Upper lobe of left lung (tissue), 4 donors: ENCODE data around the gene ARHGAP45.

Source experiments
- EP300 ChIP-seq, 4 donors: sonication (generic); formaldehyde crosslinking; IDR thresholded peaks; one replicate each; pipeline ENCODE4 v1.5.1; 2017; ENCODE audit warnings: antibody characterized with exemption in 4 of 4, control low read depth in 2 of 4
- POLR2A ChIP-seq, 4 donors: fragments of 450-650 bp; IDR thresholded peaks; one replicate each; pipeline ENCODE4 v1.5.1; 2016 to 2017; ENCODE audit warnings: antibody characterized with exemption in 4 of 4, mild to moderate bottlenecking in 2 of 4
- POLR2AphosphoS5 ChIP-seq, 2 donors: sonication (generic); formaldehyde crosslinking; IDR thresholded peaks; one replicate each; pipeline ENCODE4 v1.5.1; 2017; ENCODE audit warnings: antibody characterized with exemption in 2 of 2
- TF ChIP-seq, protein P1 (sequence below), 6 experiments: fragments of 450-650 bp in 4 of 6; fragments of 200-600 bp in 2 of 6; sonication (generic) in 2 of 6; IDR thresholded peaks; one replicate each; pipeline ENCODE4 v1.5.1; 2016 to 2019; ENCODE audit warnings: antibody characterized with exemption in 6 of 6

DNA sequence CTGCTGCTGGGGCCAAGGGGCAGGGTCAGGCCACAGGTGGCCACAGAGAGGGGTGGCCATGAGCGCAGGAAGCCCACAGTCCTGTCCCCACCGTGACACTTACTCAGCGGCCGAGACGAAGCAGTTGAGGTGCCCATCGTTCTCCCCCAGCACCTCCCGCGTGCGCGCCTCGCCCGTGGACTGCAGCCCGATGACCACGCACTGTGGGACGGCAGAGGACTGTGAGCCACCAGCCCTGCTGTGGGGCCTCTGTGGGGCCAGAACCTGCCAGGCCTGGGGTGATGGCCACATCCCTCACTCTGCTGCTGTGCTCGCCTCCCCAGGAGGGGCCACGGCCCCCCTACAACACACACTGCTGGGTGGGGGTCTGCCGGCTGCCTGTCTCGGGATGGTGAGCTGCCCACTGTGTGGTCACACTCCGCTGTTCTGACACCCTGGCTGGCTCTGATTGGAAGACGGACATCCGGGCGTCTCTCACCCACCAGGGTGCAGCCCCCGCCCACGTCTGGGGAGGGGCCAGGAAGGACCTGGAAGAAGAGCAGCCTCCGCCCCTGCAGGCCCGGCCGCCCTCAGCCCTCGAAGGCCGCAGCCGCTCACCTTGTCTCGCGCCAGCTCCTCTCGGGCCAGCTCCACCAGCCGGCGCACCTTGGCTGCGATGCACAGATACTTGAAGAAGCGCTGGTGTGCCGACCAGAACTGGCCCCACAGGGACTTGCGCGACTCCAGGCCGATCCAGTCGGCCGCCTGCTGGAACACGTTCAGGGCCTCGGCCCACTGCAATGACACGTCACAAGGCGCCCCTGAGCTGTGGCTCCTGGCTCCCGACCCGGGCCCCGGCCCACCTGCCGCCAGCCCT lies 50.0 kb downstream of the ARHGAP45 start:
- TF ChIP-seq EP300 (IDR thresholded peaks at IDR 0.05) (no peak), POLR2A (IDR thresholded peaks at IDR 0.05) (no peak), POLR2AphosphoS5 (IDR thresholded peaks at IDR 0.05) (no peak)
- TF ChIP-seq, protein P1, sequence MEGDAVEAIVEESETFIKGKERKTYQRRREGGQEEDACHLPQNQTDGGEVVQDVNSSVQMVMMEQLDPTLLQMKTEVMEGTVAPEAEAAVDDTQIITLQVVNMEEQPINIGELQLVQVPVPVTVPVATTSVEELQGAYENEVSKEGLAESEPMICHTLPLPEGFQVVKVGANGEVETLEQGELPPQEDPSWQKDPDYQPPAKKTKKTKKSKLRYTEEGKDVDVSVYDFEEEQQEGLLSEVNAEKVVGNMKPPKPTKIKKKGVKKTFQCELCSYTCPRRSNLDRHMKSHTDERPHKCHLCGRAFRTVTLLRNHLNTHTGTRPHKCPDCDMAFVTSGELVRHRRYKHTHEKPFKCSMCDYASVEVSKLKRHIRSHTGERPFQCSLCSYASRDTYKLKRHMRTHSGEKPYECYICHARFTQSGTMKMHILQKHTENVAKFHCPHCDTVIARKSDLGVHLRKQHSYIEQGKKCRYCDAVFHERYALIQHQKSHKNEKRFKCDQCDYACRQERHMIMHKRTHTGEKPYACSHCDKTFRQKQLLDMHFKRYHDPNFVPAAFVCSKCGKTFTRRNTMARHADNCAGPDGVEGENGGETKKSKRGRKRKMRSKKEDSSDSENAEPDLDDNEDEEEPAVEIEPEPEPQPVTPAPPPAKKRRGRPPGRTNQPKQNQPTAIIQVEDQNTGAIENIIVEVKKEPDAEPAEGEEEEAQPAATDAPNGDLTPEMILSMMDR (IDR thresholded peaks at IDR 0.05) = no peak
